ENCODE results near the gene LHFPL6.

DNA sequence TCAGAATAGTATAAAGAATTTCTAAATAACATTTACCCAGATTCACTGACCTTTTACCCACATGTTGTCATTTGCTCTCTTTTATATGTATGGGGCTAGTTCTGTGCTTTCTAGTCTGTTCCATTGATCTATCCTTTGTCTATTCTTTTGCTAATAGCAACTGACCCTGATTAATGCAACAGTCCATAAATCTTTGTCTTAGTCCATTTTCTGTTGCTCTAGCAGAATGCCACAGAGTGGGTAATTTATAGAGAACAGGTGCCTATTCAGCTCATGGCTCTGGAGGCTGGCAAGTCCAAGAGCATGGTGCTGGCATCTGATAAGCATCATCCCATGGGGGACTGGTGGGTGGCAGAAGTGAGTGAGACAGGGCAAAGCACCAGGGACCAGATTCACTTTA, 52.1 kb downstream of the LHFPL6 start:
- TF ChIP-seq, protein P1, sequence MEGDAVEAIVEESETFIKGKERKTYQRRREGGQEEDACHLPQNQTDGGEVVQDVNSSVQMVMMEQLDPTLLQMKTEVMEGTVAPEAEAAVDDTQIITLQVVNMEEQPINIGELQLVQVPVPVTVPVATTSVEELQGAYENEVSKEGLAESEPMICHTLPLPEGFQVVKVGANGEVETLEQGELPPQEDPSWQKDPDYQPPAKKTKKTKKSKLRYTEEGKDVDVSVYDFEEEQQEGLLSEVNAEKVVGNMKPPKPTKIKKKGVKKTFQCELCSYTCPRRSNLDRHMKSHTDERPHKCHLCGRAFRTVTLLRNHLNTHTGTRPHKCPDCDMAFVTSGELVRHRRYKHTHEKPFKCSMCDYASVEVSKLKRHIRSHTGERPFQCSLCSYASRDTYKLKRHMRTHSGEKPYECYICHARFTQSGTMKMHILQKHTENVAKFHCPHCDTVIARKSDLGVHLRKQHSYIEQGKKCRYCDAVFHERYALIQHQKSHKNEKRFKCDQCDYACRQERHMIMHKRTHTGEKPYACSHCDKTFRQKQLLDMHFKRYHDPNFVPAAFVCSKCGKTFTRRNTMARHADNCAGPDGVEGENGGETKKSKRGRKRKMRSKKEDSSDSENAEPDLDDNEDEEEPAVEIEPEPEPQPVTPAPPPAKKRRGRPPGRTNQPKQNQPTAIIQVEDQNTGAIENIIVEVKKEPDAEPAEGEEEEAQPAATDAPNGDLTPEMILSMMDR (IDR thresholded peaks at IDR 0.05; ENCODE audit: poor library complexity), result no peak
- TF ChIP-seq EZH2phosphoT487 (IDR thresholded peaks at IDR 0.05; ENCODE audit: low read depth, severe bottlenecking, unreplicated experiment) (no peak), EZH2 (IDR thresholded peaks at IDR 0.05; ENCODE audit: borderline replicate concordance) (no peak)

Measured in hepatocyte (in vitro differentiated cells).